K562 (cell line): ENCODE data around the gene RPL34. TPM values are rescaled to one million over a fixed set of nuclear protein-coding genes. Genes with fewer than 3 reads are reported as not detected.

Experiments used
- ELK3 ChIP-seq: fragments of 450-650 bp; formaldehyde crosslinking; IDR thresholded peaks from 2 replicates; pipeline ENCODE4 v1.4.0; 2020; ENCODE audit warnings: mild to moderate bottlenecking
- FOXA3 ChIP-seq, 2 experiments: fragments of 450-650 bp in 1 of 2; sonication (generic) in 1 of 2; formaldehyde crosslinking; IDR thresholded peaks in 1 of 2; conservative IDR thresholded peaks in 1 of 2; 2 replicates each; pipeline versions ENCODE4 v1.4.0 to v1.8.0; 2020 to 2022; ENCODE audit warnings: mild to moderate bottlenecking in 2 of 2, missing genetic modification reagents in 1 of 2
- HEY1 ChIP-seq: fragments of 250-450 bp; sonication (Bioruptor Pico); IDR thresholded peaks from 2 replicates; pipeline ENCODE4 v1.5.0; 2020; ENCODE audit warnings: mild to moderate bottlenecking, moderate library complexity, borderline replicate concordance
- NKRF ChIP-seq: fragments of 450-650 bp; IDR thresholded peaks from 2 replicates; pipeline ENCODE4 v1.6.1; 2016; ENCODE audit warnings: borderline replicate concordance
- NR2C2 ChIP-seq, 2 experiments: fragments of 200-800 bp in 1 of 2; sonication (Bioruptor generic) in 1 of 2; sonication (generic) in 1 of 2; formaldehyde crosslinking in 1 of 2; IDR thresholded peaks; 2 replicates each; pipeline versions ENCODE4 v1.6.1 to v1.8.0; 2016 to 2022; ENCODE audit warnings: mild to moderate bottlenecking in 1 of 2, missing compliant biosample characterization in 1 of 2, missing genetic modification characterization in 1 of 2, missing genetic modification reagents in 1 of 2
- PURB ChIP-seq: sonication (generic); formaldehyde crosslinking; IDR thresholded peaks from 2 replicates; pipeline ENCODE4 v1.9.0; 2021; ENCODE audit warnings: low read depth, mild to moderate bottlenecking, missing genetic modification reagents
- SIRT6 ChIP-seq: IDR thresholded peaks from one replicate; pipeline ENCODE4 v1.6.1; 2012; ENCODE audit warnings: low read depth, mild to moderate bottlenecking, control low read depth, inconsistent platforms, low read length, moderate library complexity
- SMARCA4 ChIP-seq: fragments of 450-650 bp; IDR thresholded peaks from 2 replicates; pipeline ENCODE4 v1.6.1; 2016
- SP2 ChIP-seq: IDR thresholded peaks from 2 replicates; pipeline ENCODE4 v1.6.1; 2011; ENCODE audit warnings: mild to moderate bottlenecking, low read depth, low read length, moderate library complexity; ENCODE audit not compliant: poor library complexity, severe bottlenecking; ENCODE audit errors: extremely low read depth
- ZNF584 ChIP-seq: fragments of 200-800 bp; sonication (Bioruptor generic); IDR thresholded peaks from 2 replicates; pipeline ENCODE4 v1.6.1; 2016; ENCODE audit warnings: low read depth, mild to moderate bottlenecking, missing genetic modification characterization, missing compliant biosample characterization
- ZNF766 ChIP-seq: fragments of 200-800 bp; sonication (Bioruptor generic); conservative IDR thresholded peaks from 2 replicates; pipeline ENCODE4 v1.6.1; 2016; ENCODE audit warnings: missing genetic modification characterization, missing compliant biosample characterization
- polyA plus RNA-seq, 8 experiments: library from polyadenylated mRNA; depleted of rRNA in 4 of 8; stranded (reverse) in 5 of 8; unstranded in 3 of 8; fragments of >200 nt; fragmentation: Nextera tagmentation in 2 of 8; fragmentation: Illumina TruSeq in 1 of 8; extraction: Ambion mirVana in 2 of 8; extraction: Trizol in 1 of 8; gene quantifications; 2 replicates each; pipeline versions ENCODE4 v1.2.1 to v1.2.3, GENCODE V29; 2011 to 2014; ENCODE audit warnings: inconsistent platforms in 1 of 8, missing spikeins in 1 of 8
- total RNA-seq, 7 experiments: library from RNA; depleted of rRNA in 6 of 7; stranded (reverse); fragments of >200 nt in 6 of 7; fragmentation: Illumina TruSeq in 2 of 7; extraction: Trizol in 2 of 7; gene quantifications; 2 replicates each; pipeline versions ENCODE4 v1.2.1 to v1.2.3, GENCODE V29; 2011 to 2021; ENCODE audit warnings: low replicate concordance in 1 of 7
- TF ChIP-seq, protein P1 (sequence below): fragments of 250-450 bp; sonication (Bioruptor Pico); IDR thresholded peaks from 2 replicates; pipeline ENCODE4 v1.5.0; 2021; ENCODE audit warnings: mild to moderate bottlenecking, borderline replicate concordance

The RPL34 gene
- total and polyA plus RNA-seq, 9 of the 15 experiments (the other 6 are each of a cell fraction or from before 2014, with no cell fraction given): 1,612 to 4,502 (median 2,593) TPM

DNA sequence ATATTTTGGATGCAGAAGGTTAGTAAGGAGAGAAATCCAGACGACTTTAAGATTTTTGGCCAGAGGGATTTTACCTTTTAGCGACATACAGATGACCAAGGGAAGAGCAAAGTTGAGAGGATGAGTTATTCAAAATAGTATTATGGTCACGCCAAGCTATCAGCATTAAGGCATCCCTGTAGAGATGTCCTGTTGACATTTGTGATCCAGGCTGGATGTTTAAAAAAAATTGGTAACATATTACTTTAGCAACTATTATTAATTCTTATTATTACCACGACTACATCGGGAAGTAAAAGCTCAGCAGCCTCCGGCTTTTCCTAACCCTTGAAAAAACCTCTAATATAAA, 29.5 kb downstream of the RPL34 start (continued):
- TF ChIP-seq ZNF584: no peak
- no peak for TF ChIP-seq NR2C2 (CRISPR knock-in tag; IDR thresholded peaks at IDR 0.05)
- no peak for TF ChIP-seq NR2C2 (tag; IDR thresholded peaks at IDR 0.05)
- TF ChIP-seq ZNF766 (CRISPR knock-in tag): 0 out of 2 replicates have a peak, but pooled peaks have one; percentile 22
- TF ChIP-seq PURB: no peak
- TF ChIP-seq, protein P1, sequence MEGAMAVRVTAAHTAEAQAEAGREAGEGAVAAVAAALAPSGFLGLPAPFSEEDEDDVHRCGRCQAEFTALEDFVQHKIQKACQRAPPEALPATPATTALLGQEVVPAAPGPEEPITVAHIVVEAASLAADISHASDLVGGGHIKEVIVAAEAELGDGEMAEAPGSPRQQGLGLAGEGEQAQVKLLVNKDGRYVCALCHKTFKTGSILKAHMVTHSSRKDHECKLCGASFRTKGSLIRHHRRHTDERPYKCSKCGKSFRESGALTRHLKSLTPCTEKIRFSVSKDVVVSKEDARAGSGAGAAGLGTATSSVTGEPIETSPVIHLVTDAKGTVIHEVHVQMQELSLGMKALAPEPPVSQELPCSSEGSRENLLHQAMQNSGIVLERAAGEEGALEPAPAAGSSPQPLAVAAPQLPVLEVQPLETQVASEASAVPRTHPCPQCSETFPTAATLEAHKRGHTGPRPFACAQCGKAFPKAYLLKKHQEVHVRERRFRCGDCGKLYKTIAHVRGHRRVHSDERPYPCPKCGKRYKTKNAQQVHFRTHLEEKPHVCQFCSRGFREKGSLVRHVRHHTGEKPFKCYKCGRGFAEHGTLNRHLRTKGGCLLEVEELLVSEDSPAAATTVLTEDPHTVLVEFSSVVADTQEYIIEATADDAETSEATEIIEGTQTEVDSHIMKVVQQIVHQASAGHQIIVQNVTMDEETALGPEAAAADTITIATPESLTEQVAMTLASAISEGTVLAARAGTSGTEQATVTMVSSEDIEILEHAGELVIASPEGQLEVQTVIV (CRISPR knock-in tag): no peak
- no peak for TF ChIP-seq SIRT6
- TF ChIP-seq NKRF: no peak
- no peak for TF ChIP-seq HEY1 (CRISPR knock-in tag)
- TF ChIP-seq ELK3 (CRISPR knock-in tag): no peak
- peak in 1 of 2 experiments; percentile 36; a peak in 1 of 4 replicates for TF ChIP-seq FOXA3 (CRISPR knock-in tag; conservative IDR thresholded peaks at IDR 0.05 in 1 of 2, IDR thresholded peaks at IDR 0.05 in 1 of 2)
- 0 out of 2 replicates have a peak, but pooled peaks have one; percentile 30 for TF ChIP-seq SMARCA4
- no peak for TF ChIP-seq SP2
